Psoas muscle (tissue), 8 donors: ENCODE data around the gene PPBP. TPM values are rescaled to one million over a fixed set of nuclear protein-coding genes. Genes with fewer than 3 reads are reported as not detected.

Experiments used
- ATAC-seq, 4 donors: fragments of 200-7000 bp; cut with Tn5 transposase; one replicate each; pipeline ENCODE4 v1.9.1; 2020; ENCODE audit warnings: moderate library complexity in 3 of 4, mild to moderate bottlenecking in 2 of 4
- DNase-seq, 2 donors: peaks; one replicate each; pipeline ENCODE4 v3.0.0-alpha.2; 2020
- H3K27ac ChIP-seq: fragments of 200-600 bp; one replicate; pipeline ENCODE4 v1.8.0; 2022
- H3K27me3 ChIP-seq, 3 donors: fragments of 200-600 bp in 1 of 3; one replicate each; pipeline versions ENCODE4 v1.6.1 to v1.8.0; 2013 to 2022; ENCODE audit warnings: low read length in 2 of 3, mild to moderate bottlenecking in 2 of 3, moderate library complexity in 1 of 3; ENCODE audit not compliant: insufficient read depth in 3 of 3
- H3K36me3 ChIP-seq, 2 donors: fragments of 200-600 bp in 1 of 2; one replicate each; pipeline versions ENCODE4 v1.6.1 to v1.8.0; 2013 to 2022; ENCODE audit warnings: low read depth in 1 of 2, mild to moderate bottlenecking in 1 of 2, moderate library complexity in 1 of 2; ENCODE audit not compliant: insufficient read depth in 1 of 2
- H3K4me1 ChIP-seq: fragments of 200-600 bp; one replicate; pipeline ENCODE4 v1.8.0; 2022
- H3K4me3 ChIP-seq: fragments of 200-600 bp; one replicate; pipeline ENCODE4 v1.8.0; 2022; ENCODE audit warnings: mild to moderate bottlenecking
- H3K9me3 ChIP-seq: fragments of 200-600 bp; one replicate; pipeline ENCODE4 v1.8.0; 2022
- WGBS, 3 donors: extraction: QIAGEN DNeasy Blood & Tissue Kit; methylation state at CpG; one replicate each; pipeline versions ENCODE4 v1.1.6 to v1.1.7; 2013; 5-methylcytosine and 5-hydroxymethylcytosine counted together
- intact Hi-C, 2 donors: fragments of 100-400 bp; cut with DNase I; formaldehyde crosslinking; loops; one replicate each; pipeline versions ENCODE4 v1.11.0 to v1.14.2; 2022
- polyA plus RNA-seq, 3 donors: library from polyadenylated mRNA; stranded (reverse); fragments of 200-250 nt; gene quantifications; one replicate each; pipeline ENCODE4 v1.2.3, GENCODE V29; 2013
- total RNA-seq, 4 donors: library from RNA; stranded (reverse); fragmentation: NEBNext Ultra II Directional in 2 of 4; extraction: Animal tissue kit (Norgen Biotek cat#: 25700) in 2 of 4; gene quantifications; one replicate each; pipeline versions ENCODE4 v1.2.1 to v1.2.4, GENCODE V29; 2021 to 2023
- TF ChIP-seq, protein P1 (sequence below): fragments of 200-600 bp; IDR thresholded peaks from one replicate; pipeline ENCODE4 v1.8.0; 2022; ENCODE audit warnings: antibody characterized with exemption
- donor health status: healthy with polysubstance abuse.
- donor health status: DM: no; HTN: no; CAD: no; lungs with moderate emphysema.
- donor health status: Bipolar disorder and iron deficiency.
- donor health status: healthy.
- donor health status: DM: yes; HTN: yes; CAD: no.
- donor health status: DM: no; HTN: no; CAD: no.
- donor health status: DM: no; HTN: no; CAD: no.
- donor health status: DM: yes; HTN: yes; CAD: no.

Gene PPBP
- total and polyA plus RNA-seq, 7 donors: 0.44 to 2.5 (median 1.4) TPM; not detected in 4

DNA sequence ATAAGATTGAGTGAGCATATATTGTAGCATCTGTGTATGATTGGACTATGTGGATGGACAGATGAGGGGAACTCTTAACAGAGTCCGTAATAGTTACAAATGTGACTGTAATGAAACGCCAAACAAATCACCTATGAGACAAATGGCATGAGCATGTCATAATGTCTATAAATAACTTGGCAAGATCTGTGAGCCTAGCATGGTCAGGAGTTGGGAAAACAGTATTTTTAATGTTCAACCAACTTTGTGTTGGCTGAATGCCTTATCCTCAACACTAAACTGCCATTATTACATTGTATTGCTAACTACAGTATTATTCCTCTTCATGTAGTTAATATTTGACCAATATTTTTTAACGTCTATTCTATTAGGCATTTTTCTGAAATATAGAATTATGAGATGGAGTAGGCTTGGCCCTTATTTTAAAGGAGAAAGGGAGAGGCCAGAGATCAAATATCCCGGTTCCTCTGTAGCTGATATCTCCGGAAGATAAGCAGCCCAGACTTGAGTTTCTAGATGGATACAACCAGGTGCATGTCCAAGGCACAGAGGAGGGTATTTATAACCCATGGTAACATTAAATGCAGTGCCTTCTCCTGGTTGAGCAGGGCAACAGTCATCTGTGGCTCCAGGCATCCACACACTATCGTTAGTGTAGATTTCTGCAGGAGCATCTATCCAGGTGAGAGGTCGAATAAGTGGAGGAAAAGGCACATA lies 38.8 kb downstream of the PPBP start:
- WGBS, 3 donors: 80 to 83% (median 82%) methylated on average over 7 of the region's 7 CpGs
- TF ChIP-seq, protein P1, sequence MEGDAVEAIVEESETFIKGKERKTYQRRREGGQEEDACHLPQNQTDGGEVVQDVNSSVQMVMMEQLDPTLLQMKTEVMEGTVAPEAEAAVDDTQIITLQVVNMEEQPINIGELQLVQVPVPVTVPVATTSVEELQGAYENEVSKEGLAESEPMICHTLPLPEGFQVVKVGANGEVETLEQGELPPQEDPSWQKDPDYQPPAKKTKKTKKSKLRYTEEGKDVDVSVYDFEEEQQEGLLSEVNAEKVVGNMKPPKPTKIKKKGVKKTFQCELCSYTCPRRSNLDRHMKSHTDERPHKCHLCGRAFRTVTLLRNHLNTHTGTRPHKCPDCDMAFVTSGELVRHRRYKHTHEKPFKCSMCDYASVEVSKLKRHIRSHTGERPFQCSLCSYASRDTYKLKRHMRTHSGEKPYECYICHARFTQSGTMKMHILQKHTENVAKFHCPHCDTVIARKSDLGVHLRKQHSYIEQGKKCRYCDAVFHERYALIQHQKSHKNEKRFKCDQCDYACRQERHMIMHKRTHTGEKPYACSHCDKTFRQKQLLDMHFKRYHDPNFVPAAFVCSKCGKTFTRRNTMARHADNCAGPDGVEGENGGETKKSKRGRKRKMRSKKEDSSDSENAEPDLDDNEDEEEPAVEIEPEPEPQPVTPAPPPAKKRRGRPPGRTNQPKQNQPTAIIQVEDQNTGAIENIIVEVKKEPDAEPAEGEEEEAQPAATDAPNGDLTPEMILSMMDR: no peak
- no peak for DNase-seq
- Histone ChIP-seq H3K4me3 (no peak overlapping the region), H3K27me3 (peaks cover 0 to 22% (median under 1%) of the 10 kb centered on the region in 3 donors), H3K4me1 (no peaks in the 10 kb centered on the region), H3K36me3 (no peaks in the 10 kb centered on the region), H3K9me3 (no peaks in the 10 kb centered on the region), H3K27ac (no peak overlapping the region)
- no peak for ATAC-seq
- intact Hi-C loops: no loop called here

DNA sequence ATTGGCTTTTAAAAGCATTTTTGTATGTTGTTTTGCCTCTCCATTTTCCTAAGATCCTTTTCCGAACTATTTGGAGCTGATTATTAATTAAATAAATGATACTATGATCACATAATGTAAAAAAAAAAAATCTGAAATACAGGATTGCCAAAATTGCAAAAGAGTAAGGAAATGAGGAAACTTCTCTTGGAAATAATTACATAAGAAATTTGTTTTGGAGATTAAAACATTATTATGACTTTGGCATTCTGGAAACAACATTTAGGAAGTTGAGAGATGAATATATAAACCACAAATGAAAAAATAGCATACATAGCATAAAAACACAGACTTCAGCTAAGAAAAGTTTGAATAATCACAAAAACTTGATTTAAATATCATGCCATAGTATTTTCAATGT lies 39.7 kb downstream of the PPBP start:
- WGBS, 3 donors: 68 to 70% (median 69%) methylated on average over 1 of the region's 1 CpG
- TF ChIP-seq, protein P1: no peak
- intact Hi-C loops: no loop called here
- ATAC-seq: no peak
- no peak overlapping the region for H3K27ac ChIP-seq
- H3K4me1 ChIP-seq: no peaks in the 10 kb centered on the region
- H3K4me3 ChIP-seq: no peak overlapping the region
- no peaks in the 10 kb centered on the region for H3K36me3 ChIP-seq
- no peak for DNase-seq
- H3K9me3 ChIP-seq: no peaks in the 10 kb centered on the region
- peaks cover 0 to 29% (median 6%) of the 10 kb centered on the region in 3 donors for H3K27me3 ChIP-seq

DNA sequence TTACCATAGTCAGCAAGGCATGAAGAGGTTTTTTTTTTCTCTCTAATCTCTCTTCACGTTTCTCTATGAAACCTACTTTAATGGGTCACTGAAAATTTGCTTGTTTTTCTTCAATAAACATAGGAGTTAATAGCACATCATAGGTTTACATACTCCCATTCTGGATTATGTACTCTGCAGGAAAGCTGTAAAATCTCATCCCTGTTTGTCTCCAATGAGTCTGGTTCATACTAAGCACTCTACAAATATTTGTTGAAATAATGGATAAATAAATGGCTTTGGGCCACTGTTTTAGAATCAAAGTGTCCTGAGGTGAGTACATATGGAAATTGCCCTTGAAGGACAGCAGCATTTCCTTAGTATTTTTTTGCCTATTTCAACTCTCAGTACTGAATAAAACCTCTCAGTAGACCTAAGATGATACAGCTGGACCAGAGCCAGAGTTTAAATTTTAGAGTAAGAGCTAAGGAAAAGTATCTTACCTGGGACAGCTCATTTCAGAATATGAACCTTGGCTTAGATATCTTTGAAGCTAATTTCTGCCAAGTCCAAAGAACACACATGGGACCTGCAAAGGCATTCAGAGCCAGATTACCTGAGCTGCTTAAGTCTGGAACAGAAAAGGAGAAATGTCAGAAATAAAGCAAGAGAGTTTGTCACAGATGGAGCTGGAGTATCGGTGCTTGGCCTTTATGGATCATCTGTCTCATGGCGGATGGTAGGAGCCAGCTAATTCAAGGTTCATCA lies 40.6 kb downstream of the PPBP start:
- TF ChIP-seq, protein P1: no peak
- Histone ChIP-seq H3K36me3 (no peaks in the 10 kb centered on the region), H3K27me3 (peaks cover 0 to 38% (median 6%) of the 10 kb centered on the region in 3 donors), H3K9me3 (no peaks in the 10 kb centered on the region), H3K4me1 (no peaks in the 10 kb centered on the region), H3K27ac (no peak overlapping the region), H3K4me3 (no peak overlapping the region)
- DNase-seq (no peak), ATAC-seq (no peak)
- intact Hi-C loops: no loop called here
- 63 to 73% (median 71%) methylated on average over 3 of the region's 3 CpGs for WGBS, 3 donors

DNA sequence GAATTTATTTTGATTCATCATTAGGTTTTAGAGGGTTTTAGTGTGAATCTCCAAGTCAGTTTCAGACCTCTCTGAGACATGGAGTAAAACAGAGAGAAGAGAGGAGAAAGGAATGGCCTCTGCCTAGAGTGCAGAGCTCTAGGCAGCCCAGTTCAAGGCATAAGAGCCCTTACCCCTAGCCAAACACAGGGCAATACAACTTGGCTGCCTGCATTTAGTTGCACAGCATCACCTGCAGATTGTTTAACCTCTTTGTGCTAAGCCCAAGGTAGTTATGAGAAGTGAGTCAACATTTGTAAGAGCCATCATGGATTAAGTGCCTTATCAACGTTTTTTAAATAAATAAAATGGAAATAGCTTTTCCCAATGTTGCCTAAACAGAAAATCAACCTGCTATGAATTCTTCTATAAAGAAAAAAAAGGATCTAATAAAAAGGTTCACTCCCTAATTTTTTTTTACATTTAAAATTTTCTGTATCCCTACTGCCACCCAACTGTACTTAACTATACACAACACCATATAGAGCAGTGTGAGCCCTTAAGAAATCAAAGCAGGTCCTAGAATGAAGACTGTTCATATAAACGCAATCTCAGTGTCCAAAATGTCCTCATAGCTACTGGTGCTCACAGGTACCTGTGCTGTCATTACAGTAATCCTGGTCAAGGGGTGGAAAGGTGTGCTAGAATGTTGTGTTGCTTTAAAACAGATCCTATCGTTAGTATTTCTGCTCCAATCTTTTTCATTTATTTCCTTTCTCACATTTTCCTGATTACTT lies 42.1 kb downstream of the PPBP start:
- peaks cover 0 to 40% (median 6%) of the 10 kb centered on the region in 3 donors for H3K27me3 ChIP-seq
- WGBS, 3 donors: 82 to 86% (median 83%) methylated on average over 3 of the region's 3 CpGs
- ATAC-seq: no peak
- H3K36me3 ChIP-seq: no peaks in the 10 kb centered on the region
- intact Hi-C loops: no loop called here
- H3K4me1 ChIP-seq: no peaks in the 10 kb centered on the region
- no peaks in the 10 kb centered on the region for H3K9me3 ChIP-seq
- DNase-seq: no peak
- H3K4me3 ChIP-seq: no peak overlapping the region
- TF ChIP-seq, protein P1: no peak
- no peak overlapping the region for H3K27ac ChIP-seq
